Lower leg skin (tissue), 3 donors: ENCODE data around the gene SERPINH1.

Experiments
- CTCF ChIP-seq, 3 donors: fragments of 450-650 bp; IDR thresholded peaks; one replicate each; pipeline ENCODE4 v1.5.1; 2016; ENCODE audit warnings: antibody characterized with exemption in 3 of 3, mild to moderate bottlenecking in 3 of 3, moderate library complexity in 2 of 3
- POLR2A ChIP-seq, 2 donors: fragments of 450-650 bp; IDR thresholded peaks; one replicate each; pipeline ENCODE4 v1.6.1; 2016 to 2017; ENCODE audit warnings: antibody characterized with exemption in 2 of 2, mild to moderate bottlenecking in 1 of 2, moderate library complexity in 1 of 2

GRCh38 chr11:75568616-75569219 lies 6.7 kb downstream of the SERPINH1 start:
- no peak for TF ChIP-seq CTCF (IDR thresholded peaks at IDR 0.05)
- no peak for TF ChIP-seq POLR2A (IDR thresholded peaks at IDR 0.05)
